Stimulated activated naive CD8-positive, alpha-beta T cell treated with anti-CD3 and anti-CD28 coated beads, Interleukin-15, Interleukin-2, amounts not matched to agents 100 U/mL and 50 U/mL, for 24 hours (primary cell): Measurements from ENCODE around the gene SAFB.
"Not testable (repeated sequence)": the region's sequence is repeated elsewhere in the genome, so short reads cannot be mapped to it uniquely, and the experiment has no call there.

Source experiments
- ATAC-seq: fragments of 150-1000 bp; cut with Tn5 transposase; one replicate; pipeline ENCODE4 v1.10.0; 2021
- DNase-seq: peaks from one replicate; pipeline ENCODE4 v3.0.0; 2021

SAFB gene

DNA sequence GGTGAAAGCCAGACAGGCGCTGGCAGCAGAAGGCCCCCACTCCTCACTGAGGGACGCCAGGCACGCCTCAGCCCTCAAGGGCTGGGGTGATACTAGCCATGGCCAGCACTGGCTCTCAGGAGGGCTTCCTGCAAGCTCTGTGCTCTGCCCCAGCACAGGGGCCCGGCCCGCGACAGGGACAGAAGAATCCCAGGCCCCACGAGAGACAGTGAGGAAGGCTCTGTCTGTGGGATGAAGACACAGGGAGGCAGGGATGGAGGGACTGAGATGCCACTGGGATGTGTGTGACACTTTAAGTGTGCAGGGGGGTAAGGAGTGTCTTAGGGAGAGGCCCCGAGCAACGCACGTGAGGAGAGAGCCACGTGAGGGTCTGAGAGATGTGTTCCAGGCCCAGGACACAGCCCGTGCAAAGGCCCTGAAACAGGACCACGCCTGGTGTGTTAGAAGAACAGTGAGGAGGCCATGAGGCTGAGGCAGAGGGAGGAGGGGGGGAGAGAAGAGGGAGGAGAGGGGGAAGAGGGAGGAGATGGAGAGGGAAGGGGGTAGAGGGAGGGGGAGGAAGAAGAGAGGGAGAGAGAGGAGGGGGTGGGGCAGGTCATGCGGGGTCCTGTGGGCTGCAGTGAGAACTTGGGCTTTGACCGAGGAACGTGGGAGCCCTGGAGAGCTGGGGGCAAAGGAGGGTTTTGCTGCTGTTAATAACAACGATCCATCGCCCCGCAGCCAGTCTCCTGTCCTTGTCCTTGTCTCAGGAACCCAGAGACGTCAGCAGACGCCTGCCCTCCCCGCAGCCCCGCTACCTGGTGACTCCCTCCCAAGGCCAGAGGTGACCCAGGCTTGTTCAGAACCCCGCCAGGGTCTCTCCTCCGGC lies 74.4 kb downstream of the SAFB start:
- no peak for DNase-seq
- no peak for ATAC-seq

DNA sequence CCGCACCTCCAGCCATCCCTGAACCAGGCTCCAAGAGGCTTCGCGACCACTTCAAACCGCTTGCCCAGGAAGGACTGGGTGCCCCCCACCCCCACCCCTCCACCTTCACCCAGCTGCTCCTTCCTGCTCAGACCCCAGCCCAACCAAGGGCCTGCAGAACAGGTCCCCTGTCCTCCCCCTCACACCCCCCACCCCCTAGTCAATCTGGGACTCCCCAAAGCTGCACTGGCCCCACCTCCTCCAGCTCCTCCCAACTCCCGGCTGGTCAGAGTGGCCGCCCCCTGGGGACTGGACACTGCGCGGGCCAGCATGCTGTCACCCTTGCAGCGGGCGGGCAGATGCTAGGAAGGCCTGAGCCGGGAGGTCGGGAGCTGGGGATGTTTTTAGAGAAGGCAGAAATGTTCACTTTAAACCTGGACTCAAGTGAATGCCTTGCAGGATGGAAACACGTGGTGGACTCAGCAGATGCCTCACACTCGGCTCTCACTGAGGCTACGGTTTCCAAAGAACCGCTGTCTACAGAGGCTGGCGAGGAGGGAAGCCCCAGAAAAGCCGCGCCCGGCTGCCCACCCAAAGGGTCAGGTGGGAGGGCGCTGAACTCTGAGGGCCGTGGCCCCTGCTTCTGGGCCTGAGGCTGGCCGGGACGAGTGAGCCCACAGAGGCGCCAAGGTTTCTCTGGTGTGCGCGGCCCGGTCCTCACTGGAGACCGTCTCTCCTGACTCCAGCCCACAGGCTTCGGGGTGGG lies 75.2 kb downstream of the SAFB start:
- ATAC-seq (no peak), DNase-seq (no peak)

DNA sequence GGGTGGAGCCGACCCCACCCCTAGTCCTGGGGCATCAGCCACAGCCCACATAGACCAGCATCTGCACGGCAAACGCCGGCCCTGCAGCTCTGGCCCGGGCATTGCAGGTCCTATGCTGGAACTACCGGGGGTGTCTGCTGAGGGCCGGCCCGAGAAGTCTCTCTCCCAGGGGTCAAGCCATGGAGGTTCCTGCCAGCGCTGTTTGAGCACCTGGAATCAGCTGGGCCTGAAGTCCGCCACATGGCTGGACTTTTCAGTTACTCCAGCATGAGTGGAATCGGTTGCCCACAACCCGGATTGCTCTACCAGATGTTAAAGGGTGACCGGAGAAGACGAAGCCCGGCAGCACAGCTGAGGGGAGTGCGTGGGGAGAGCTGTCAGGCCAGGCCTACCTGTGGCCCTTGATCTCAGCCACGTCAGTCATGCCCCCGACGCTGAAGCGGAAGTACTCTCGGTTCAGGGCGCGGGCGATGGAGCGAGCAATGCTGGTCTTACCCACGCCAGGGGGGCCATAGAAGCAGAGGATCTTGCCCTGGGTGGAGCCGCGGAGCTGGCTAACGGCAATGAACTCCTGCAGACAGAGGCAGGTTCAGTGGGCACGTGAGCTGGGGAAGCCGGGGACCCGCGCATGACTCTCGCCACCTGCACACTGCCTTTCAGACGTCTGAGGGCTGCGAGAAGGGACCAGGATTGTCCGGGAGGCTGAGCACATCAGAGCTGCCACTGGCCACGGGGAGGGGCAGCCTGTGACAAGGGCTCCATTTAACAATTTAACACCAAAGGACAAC lies 75.9 kb downstream of the SAFB start:
- ATAC-seq, result no peak
- DNase-seq, result no peak

DNA sequence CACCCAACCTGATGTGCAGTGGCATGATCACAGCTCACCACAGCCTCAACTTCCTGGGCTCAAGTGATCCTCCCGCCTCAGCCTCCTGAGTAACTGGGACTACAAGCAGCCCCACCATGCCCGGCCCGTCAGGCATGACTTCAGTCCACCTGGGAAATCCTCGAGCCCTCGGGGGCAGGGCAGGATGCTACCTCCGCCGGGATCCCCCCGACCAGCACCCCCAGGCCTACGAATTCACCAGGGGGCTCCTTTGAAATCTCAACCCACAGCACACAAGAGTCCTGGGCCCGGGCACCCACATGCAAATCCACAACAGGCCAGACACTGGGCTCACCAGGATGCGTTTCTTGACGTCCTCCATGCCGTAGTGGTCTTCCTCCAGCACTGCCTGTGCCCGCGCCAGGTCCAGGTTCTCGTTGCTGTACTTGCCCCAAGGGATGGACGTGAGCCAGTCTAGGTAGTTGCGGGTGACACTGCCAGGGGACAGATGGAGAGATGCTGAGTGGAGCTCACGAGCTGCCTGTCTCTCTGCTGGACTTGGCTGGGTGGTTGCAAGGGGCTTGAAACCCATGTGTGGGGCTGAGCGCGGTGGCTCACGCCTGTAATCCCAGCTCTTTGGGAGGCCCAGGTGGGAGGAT lies 77.7 kb downstream of the SAFB start:
- DNase-seq, result no peak
- ATAC-seq, result no peak

DNA sequence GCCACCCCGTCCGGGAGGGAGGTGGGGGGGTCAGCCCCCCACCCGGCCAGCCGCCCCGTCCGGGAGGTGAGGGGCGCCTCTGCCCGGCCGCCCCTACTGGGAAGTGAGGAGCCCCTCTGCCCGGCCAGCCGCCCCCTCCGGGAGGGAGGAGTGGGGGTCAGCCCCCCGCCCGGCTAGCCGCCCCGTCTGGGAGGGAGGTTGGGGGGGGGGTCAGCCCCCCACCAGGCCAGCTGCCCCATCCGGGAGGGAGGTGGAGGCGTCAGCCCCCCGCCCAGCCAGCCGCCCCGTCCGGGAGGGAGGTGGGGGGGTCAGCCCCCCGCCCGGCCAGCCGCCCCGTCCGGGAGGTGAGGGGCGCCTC lies 79.1 kb downstream of the SAFB start:
- not testable (repeated sequence) for ATAC-seq, DNase-seq

DNA sequence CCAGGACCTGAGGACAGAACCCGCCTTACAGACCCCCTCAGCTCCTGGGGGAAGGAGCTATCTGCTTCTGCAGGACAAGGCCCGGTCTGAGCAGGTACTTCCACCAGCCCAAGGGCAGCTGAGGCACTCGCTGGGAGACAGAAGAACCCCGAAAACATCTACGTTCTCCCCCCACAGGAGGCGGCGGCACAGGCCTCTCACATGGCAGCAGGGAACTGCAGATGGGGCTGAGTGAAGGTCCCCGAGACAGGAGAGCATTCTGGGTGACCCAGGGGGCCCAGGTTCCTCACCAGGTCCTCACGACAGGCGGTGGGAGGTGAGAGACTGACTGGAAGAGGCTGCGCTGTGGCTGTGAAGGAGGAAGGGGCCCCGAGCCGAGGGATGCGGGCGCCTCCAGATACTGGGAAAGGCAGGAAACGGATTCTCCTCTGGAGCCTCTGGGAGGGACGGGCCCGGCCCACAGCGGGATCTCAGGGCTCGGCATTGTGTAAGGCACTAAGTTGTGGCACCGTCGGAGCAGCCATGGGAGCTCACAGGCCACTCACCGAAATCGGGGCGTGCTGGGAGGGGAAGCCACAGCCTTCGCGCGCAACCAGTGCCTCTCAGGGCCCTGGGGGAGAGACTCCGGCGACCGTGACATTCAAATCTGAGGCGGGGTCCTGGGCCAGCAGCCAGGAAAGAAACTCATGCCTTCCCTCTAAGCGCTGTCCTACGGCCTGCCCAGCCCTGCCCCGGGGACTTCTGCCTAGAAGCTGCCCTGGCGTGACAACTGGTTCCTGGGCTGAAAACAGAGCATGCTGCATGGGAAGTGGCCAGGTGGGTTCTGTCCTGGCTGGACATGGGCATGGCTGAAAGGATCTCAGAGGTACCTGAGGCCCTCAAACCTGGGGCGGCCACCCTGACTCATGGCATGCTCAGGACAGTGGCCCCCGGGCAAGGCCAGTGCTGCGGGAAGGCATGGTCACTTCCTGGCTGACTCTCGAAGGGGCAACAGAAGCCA lies 81.2 kb downstream of the SAFB start:
- DNase-seq (no peak), ATAC-seq (no peak)

DNA sequence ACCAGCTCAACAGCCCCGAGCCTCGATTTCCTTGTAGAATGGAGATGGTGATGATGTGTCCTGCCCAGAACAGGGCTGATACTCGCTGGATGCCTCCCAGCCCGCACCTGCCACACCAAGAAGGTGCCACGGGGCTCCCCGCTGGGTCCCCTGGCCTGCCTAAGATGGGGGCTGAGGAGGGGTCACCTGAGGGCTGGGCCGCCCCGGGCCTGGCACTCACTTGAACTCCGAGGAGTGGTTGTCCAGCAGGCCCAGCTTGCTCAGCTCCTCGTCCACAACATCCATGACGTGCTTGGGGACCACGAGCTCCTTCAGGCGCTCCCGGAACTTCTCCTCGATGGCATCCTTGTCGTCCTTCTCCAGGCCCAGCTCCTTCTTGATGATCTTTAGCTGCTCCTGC lies 82.7 kb downstream of the SAFB start:
- no peak for ATAC-seq
- DNase-seq, result no peak

DNA sequence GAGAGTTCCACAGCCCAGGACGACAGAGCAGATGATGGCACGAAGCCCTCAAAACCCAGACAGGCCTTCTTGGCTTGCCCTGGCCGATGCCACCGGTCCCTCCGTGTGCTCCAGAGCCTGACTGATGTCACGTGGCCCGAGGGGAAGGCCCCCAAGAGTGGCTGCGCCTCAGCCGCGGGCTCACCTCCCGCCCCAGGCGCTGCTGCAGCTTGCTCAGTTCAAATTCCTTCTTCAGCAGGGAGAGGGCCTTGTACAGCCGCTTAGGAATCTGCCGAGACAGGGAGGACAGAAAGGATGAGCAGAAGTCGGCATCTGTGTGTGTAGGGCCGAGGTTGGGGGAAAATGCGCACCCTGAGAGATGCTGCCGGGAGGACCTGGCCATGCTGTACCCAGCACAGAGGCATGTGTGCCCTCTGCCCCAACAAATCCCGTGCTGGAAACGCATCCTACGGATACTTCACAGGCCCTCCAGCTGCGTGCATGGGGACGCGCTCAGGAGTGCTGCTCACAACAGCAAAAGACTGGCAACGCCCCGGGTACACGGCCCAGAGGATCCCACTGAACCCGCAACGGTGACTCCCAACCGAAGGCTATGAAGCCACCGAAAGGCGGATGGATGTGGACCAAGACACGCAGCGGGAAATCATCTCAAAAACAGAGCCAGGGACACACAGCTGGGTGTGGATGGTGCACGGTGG lies 84.1 kb downstream of the SAFB start:
- ATAC-seq, result no peak
- DNase-seq, result no peak

DNA sequence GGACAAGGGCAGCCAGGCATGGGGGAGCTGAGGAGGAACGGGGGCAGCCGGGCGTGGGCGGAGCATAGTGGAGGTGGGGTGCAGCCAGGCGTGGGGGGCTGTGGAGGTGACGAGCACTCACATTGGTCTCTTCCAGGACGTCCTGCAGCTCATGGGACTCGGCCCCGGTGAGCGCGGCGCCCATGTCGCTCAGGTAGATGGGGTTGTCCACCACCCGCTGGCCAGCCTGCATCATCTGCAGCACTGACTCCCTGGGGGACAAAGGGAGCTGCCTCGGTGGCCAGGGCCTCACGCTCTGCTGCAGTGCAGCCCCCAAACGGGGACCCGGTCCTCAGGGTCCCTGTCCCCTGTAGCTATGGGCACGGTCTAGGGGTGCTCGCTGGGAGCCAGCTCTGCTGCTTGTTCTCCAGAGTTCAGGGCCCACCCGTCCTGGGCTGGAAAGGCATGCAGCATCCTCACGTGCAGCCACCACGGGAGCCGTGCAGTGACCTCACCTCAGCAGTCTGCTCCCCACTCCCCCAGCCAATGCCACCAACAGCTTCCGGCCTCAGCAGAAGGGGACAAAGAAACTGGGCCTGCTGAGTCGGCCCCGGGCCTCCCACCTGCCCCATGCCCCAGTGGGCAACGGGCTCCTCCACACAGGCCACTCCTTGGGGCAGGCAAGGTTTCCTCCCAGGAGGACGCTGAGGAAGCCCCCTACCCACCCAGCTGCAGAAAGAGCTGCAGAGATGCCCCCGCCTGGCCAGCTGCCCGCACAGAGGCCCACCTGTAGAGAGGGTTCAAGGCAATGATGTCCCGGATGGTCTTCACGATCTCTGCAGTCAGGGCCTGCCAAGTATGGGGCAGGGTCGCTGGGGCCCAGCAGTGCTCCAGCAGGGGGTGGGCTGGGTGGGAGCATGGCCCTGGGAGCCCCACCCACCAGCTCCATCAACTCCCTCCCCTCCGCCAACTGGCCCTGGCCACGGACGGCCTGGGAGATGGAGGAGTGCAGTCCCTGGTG lies 85.0 kb downstream of the SAFB start:
- ATAC-seq, result no peak
- DNase-seq, result no peak

DNA sequence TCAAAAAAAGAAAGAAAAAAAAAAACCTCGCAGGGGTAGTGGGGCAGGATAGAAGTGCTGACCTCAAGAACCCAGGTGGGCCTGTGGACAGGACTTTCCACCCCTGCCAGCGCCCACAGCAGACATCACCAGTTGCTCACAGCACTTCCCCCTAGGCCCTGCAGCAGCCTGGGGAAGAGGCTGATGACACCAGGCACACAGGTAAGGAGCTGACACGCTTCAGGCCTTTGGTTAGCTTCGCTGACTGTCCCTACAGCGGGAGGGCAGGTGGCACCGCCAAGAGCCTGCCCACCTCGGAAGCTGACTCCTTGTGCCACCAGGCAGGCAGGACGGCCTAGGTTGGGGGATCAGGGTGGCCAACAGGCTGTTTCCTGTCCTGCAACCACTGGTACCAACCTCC lies 88.1 kb downstream of the SAFB start:
- ATAC-seq, result no peak

DNA sequence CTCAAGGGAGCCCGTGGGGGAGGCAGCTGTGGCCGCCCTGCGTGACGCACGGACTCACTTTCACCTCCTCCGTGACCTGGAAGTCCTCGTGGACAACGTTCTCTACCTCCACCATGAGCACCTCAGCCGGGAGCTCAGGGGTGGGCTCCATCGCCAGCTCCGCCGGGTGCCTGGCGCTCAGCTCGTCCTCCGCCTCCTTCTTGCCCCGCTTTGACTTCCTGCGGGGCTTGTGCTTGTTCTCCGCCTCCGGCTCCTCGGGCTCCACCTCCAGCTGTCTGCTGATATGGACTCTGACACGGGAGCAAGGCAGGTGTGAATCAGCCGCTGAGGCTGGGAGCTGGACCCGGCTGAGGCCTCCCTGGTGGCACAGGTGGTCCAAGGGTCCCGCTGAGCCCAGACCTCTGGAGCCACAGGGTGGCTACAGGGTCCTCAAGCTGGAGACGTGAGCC lies 88.9 kb downstream of the SAFB start:
- DNase-seq (no peak), ATAC-seq (no peak)

More for the DNA sequence above, 88.1 kb downstream of the SAFB start:
- DNase-seq, result no peak

DNA sequence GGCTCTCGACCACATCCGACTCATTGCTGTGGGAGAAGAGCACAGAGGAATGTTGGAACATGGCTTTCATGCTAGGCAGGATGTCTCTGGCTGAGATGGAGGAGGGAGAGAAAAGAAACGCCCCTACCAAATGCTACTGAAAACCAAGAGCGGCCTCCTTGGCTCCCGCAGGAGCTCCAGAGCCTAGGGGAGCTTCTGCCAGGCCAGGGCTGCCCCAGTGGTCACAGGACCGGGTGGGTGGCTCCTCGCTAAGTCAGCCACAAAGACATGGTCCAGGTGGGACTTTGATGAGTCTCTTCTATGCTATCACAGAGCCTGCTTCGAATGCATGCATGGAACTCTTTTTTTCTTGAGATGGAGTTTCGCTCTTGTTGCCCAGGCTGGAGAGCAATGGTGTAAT lies 90.3 kb downstream of the SAFB start:
- ATAC-seq, result no peak
- no peak for DNase-seq

DNA sequence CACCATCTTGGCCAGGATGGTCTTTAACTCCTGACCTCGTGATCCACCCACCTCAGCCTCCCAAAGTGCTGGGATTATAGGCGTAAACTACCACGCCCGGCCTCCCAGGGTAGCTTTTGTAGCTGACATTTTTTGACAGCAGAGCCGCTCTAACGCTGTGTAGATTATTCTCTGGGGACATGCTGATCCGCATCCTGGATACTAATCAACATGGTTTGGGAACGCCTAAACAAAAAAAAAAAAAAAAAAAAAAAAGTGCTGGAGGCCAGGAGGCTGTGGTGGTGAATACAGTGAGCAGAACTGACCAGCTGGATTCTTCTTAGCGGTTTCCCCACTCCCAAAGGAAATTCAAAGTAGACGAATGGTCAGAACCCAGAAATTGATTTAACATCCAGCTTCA lies 91.9 kb downstream of the SAFB start:
- ATAC-seq, result no peak
- DNase-seq, result no peak

DNA sequence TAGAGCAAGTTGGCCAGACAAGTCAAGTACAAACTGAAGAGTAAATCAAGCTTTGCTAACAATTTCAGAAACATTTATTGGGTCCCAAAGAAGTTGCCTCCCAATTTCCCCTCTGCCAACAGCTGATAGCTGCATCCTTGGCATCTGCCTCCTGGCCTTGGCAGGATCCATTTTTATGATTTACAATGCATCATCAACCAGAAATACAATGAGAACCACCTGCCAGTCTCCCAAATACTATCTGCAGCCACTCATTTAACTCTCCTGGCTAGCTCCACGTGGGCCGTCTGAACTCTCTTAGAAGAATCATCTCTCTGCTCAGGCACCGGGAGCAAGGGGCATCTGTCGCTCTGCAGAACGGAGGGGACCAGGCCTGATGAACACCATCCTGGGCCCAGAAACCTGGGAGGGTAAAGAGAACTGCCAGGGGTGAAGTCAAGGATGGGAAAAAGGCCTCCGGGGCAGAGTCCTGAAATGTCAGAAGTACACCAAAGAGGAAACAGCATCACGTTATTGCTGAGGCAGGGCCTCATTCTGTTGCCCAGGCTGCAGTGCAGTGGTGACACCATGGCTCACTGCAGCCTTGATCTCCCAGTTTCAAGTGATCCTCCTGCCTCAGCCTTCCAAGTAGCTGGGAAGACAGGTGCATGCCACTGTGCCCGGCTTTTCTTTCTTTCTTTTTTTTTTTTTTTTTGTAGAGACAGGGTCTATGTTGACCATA lies 94.5 kb downstream of the SAFB start:
- no peak for DNase-seq
- ATAC-seq, result no peak
